H1 (cell line): ENCODE results near the gene REPS1. TPM values are rescaled to one million over a fixed set of nuclear protein-coding genes. Genes with fewer than 3 reads are reported as not detected.

ENCODE experiments used
- CTCF ChIA-PET: fragments of 300-600 bp; sonication (Branson Sonifier 250); formaldehyde crosslinking; loops from one replicate; lab custom pipeline; 2021; ENCODE audit not compliant: partially characterized antibody; lab: Charles Lee
- POLR2A ChIA-PET: fragments of 300-600 bp; sonication (Branson Sonifier 250); formaldehyde crosslinking; loops from one replicate; lab custom pipeline; 2021; ENCODE audit warnings: inconsistent platforms; ENCODE audit not compliant: partially characterized antibody; lab: Charles Lee
- DNase-seq, 2 experiments: peaks; one replicate each; pipeline versions ENCODE4 v3.0.0 to v3.0.0-alpha.2; 2010 to 2022; ENCODE audit warnings: low spot score in 2 of 2, low read depth in 1 of 2, mixed read lengths in 1 of 2
- FAIRE-seq: peaks from 2 replicates; lab custom pipeline; 2011; peaks lifted over from hg19 to GRCh38; lab: Jason Lieb, UNC
- H2AFZ ChIP-seq: 2 replicates; pipeline ENCODE4 v1.8.1; 2012; ENCODE audit warnings: low read length, inconsistent platforms
- H2AK5ac ChIP-seq: 2 replicates; pipeline ENCODE4 v1.6.1; 2013; ENCODE audit warnings: low read depth, low read length
- H2BK120ac ChIP-seq: replicated peaks from 2 replicates; pipeline ENCODE3; 2013; ENCODE audit warnings: low read depth, low read length, inconsistent platforms
- H2BK12ac ChIP-seq: 2 replicates; pipeline ENCODE4 v1.6.1; 2013; ENCODE audit warnings: low read depth, low read length
- H2BK15ac ChIP-seq: 2 replicates; pipeline ENCODE4 v1.6.1; 2013; ENCODE audit warnings: low read length
- H2BK20ac ChIP-seq: 2 replicates; pipeline ENCODE4 v1.6.1; 2013; ENCODE audit warnings: low read length
- H2BK5ac ChIP-seq: 2 replicates; pipeline ENCODE4 v1.6.1; 2013; ENCODE audit warnings: low read depth, low read length
- H3K14ac ChIP-seq: 2 replicates; pipeline ENCODE4 v1.6.1; 2013; ENCODE audit warnings: inconsistent platforms; ENCODE audit not compliant: insufficient read length
- H3K18ac ChIP-seq: 2 replicates; pipeline ENCODE4 v1.6.1; 2013; ENCODE audit warnings: low read length; ENCODE audit errors: extremely low read depth
- H3K23ac ChIP-seq: 2 replicates; pipeline ENCODE4 v1.6.1; 2013; ENCODE audit warnings: inconsistent platforms; ENCODE audit not compliant: insufficient read length
- H3K23me2 ChIP-seq: 2 replicates; pipeline ENCODE4 v1.6.1; 2013; ENCODE audit warnings: low read depth, low read length
- H3K27ac ChIP-seq: 2 replicates; pipeline ENCODE4 v1.6.1; 2011; ENCODE audit warnings: low read depth, low read length, inconsistent platforms
- H3K27me3 ChIP-seq, 4 experiments: replicated peaks in 1 of 4; 1 replicate in 1 of 4; 2 replicates in 3 of 4; pipeline versions ENCODE4 v1.6.1 to v1.8.1; 2011 to 2013; ENCODE audit warnings: low read length in 3 of 4, mild to moderate bottlenecking in 3 of 4, inconsistent platforms in 2 of 4, mixed read lengths in 2 of 4, moderate library complexity in 1 of 4; ENCODE audit not compliant: control insufficient read depth in 3 of 4, insufficient read depth in 3 of 4; ENCODE audit errors: extremely low read depth in 1 of 4
- H3K36me3 ChIP-seq, 4 experiments: 2 replicates each; pipeline versions ENCODE4 v1.6.1 to v1.8.1; 2011 to 2013; ENCODE audit warnings: mild to moderate bottlenecking in 4 of 4, low read length in 3 of 4, moderate library complexity in 2 of 4, control low read depth in 1 of 4, inconsistent platforms in 1 of 4; ENCODE audit not compliant: insufficient read depth in 4 of 4, control insufficient read depth in 2 of 4
- H3K4ac ChIP-seq: replicated peaks from 2 replicates; pipeline ENCODE3; 2013; ENCODE audit warnings: low read length, low read depth, mixed read lengths, inconsistent platforms; ENCODE audit not compliant: insufficient read length
- H3K4me1 ChIP-seq, 4 experiments: replicated peaks in 1 of 4; 1 replicate in 1 of 4; 2 replicates in 3 of 4; pipeline versions ENCODE4 v1.6.1 to v1.8.1; 2011 to 2013; ENCODE audit warnings: low read length in 3 of 4, inconsistent platforms in 2 of 4, mixed read lengths in 1 of 4; ENCODE audit not compliant: insufficient read depth in 4 of 4, control insufficient read depth in 3 of 4
- H3K4me2 ChIP-seq, 2 experiments: 2 replicates each; pipeline versions ENCODE4 v1.6.1 to v1.8.1; 2011 to 2013; ENCODE audit warnings: low read depth in 2 of 2, low read length in 2 of 2, control low read depth in 1 of 2, inconsistent platforms in 1 of 2, mild to moderate bottlenecking in 1 of 2; ENCODE audit not compliant: insufficient read depth in 1 of 2
- H3K4me3 ChIP-seq, 4 experiments: fragments of 200-600, 300-600 bp in 1 of 4; sonication (generic), shearing (Covaris generic), sonication (Bioruptor Twin) in 1 of 4; 2 replicates each; pipeline versions ENCODE4 v1.5.1 to v1.8.1; 2011 to 2016; ENCODE audit warnings: low read length in 4 of 4, low read depth in 3 of 4, control low read depth in 2 of 4, inconsistent platforms in 2 of 4, mild to moderate bottlenecking in 2 of 4, mixed read lengths in 1 of 4, moderate library complexity in 1 of 4; ENCODE audit not compliant: insufficient read depth in 2 of 4; ENCODE audit errors: extremely low read depth in 1 of 4
- H3K56ac ChIP-seq: replicated peaks from 2 replicates; pipeline ENCODE3; 2013; ENCODE audit warnings: low read depth, mild to moderate bottlenecking, mixed read lengths, low read length, inconsistent platforms; ENCODE audit not compliant: insufficient read length
- H3K79me1 ChIP-seq: 2 replicates; pipeline ENCODE4 v1.6.1; 2013; ENCODE audit warnings: low read depth, low read length, control low read depth
- H3K79me2 ChIP-seq, 2 experiments: 2 replicates each; pipeline versions ENCODE4 v1.6.1 to v1.8.1; 2012 to 2013; ENCODE audit warnings: low read length in 2 of 2, mild to moderate bottlenecking in 2 of 2, inconsistent platforms in 1 of 2; ENCODE audit not compliant: insufficient read depth in 2 of 2, control insufficient read depth in 1 of 2
- H3K9ac ChIP-seq, 4 experiments: replicated peaks in 1 of 4; 1 replicate in 1 of 4; 2 replicates in 3 of 4; pipeline versions ENCODE4 v1.6.1 to v1.8.1; 2011 to 2013; ENCODE audit warnings: low read depth in 3 of 4, low read length in 3 of 4, control low read depth in 2 of 4, mild to moderate bottlenecking in 2 of 4, moderate library complexity in 2 of 4, inconsistent platforms in 1 of 4; ENCODE audit errors: extremely low read depth in 1 of 4
- H3K9me3 ChIP-seq, 2 experiments: 2 replicates each; pipeline versions ENCODE4 v1.6.1 to v1.8.1; 2012 to 2013; ENCODE audit warnings: mild to moderate bottlenecking in 2 of 2, moderate library complexity in 2 of 2, control low read depth in 1 of 2, inconsistent platforms in 1 of 2, low read depth in 1 of 2, low read length in 1 of 2, mixed read lengths in 1 of 2; ENCODE audit not compliant: insufficient read depth in 2 of 2
- H4K20me1 ChIP-seq, 2 experiments: replicated peaks in 1 of 2; 2 replicates each; pipeline versions ENCODE3 to v1.8.1; 2011 to 2013; ENCODE audit warnings: inconsistent platforms in 2 of 2, low read length in 2 of 2, mild to moderate bottlenecking in 1 of 2; ENCODE audit not compliant: insufficient read depth in 2 of 2, control insufficient read depth in 1 of 2
- H4K5ac ChIP-seq: 2 replicates; pipeline ENCODE4 v1.6.1; 2013; ENCODE audit warnings: low read length, low read depth, mixed read lengths, inconsistent platforms; ENCODE audit not compliant: insufficient read length
- H4K8ac ChIP-seq: 2 replicates; pipeline ENCODE4 v1.8.0; 2013; ENCODE audit warnings: mild to moderate bottlenecking, moderate library complexity, low read length, inconsistent platforms; ENCODE audit not compliant: insufficient read depth; ENCODE audit errors: extremely low read depth
- H4K91ac ChIP-seq: replicated peaks from 2 replicates; pipeline ENCODE3; 2013; ENCODE audit warnings: low read length, mixed read lengths, inconsistent platforms; ENCODE audit not compliant: insufficient read length
- CTCF ChIP-seq, 3 experiments: IDR thresholded peaks; 1 replicate in 2 of 3; 2 replicates in 1 of 3; pipeline versions ENCODE4 v1.5.1 to v1.6.1; 2011; ENCODE audit warnings: low read length in 3 of 3, mild to moderate bottlenecking in 3 of 3, inconsistent platforms in 2 of 3, low read depth in 1 of 3, moderate library complexity in 1 of 3; ENCODE audit not compliant: insufficient read depth in 1 of 3; ENCODE audit errors: control extremely low read depth in 1 of 3
- RAD21 ChIP-seq, 2 experiments: IDR thresholded peaks in 1 of 2; conservative IDR thresholded peaks in 1 of 2; 2 replicates each; pipeline ENCODE4 v1.6.1; 2011; ENCODE audit warnings: low read depth in 2 of 2, low read length in 2 of 2, improper control_type of control experiment in 1 of 2, inconsistent platforms in 1 of 2, mild to moderate bottlenecking in 1 of 2, moderate library complexity in 1 of 2
- TBP ChIP-seq: IDR thresholded peaks from 2 replicates; pipeline ENCODE4 v1.6.1; 2011; ENCODE audit warnings: low read depth, low read length, improper control_type of control experiment
- WGBS, 2 experiments: shearing (Covaris generic) in 1 of 2; methylation state at CpG; one replicate each; pipeline versions ENCODE4 v1.1.6 to v1.1.7; 2013 to 2015; ENCODE audit warnings: low lambda C conversion rate in 2 of 2, mixed read lengths in 2 of 2, inconsistent platforms in 1 of 2, low coverage in 1 of 2, missing lambda C conversion rate in 1 of 2; ENCODE audit not compliant: insufficient replicate concordance in 2 of 2, insufficient coverage in 1 of 2, insufficient read length in 1 of 2; ENCODE audit errors: extremely low coverage in 1 of 2, missing lambda C conversion rate in 1 of 2; 5-methylcytosine and 5-hydroxymethylcytosine counted together
- polyA plus RNA-seq, 7 experiments: library from polyadenylated mRNA; depleted of rRNA in 3 of 7; stranded (reverse) in 5 of 7; unstranded in 2 of 7; fragments of >200 nt in 5 of 7; fragments of 200-250 nt in 2 of 7; gene quantifications; 1 replicate in 5 of 7; 2 replicates in 1 of 7; 4 replicates in 1 of 7; pipeline versions ENCODE4 v1.2.1 to v1.2.3, GENCODE V29; 2011 to 2013; ENCODE audit warnings: missing spikeins in 2 of 7, mixed read lengths in 2 of 7
- total RNA-seq: library from RNA; stranded (reverse); fragmentation: NEBNext Ultra II Directional; extraction: Animal tissue kit (Norgen Biotek cat#: 25700); gene quantifications from 2 replicates; pipeline ENCODE4 v1.2.1, GENCODE V29; 2021

Gene REPS1
- total and polyA plus RNA-seq, 2 of the 8 experiments (the other 6 are each of a cell fraction or from before 2014, with no cell fraction given): 52.1 to 68.9 TPM

DNA sequence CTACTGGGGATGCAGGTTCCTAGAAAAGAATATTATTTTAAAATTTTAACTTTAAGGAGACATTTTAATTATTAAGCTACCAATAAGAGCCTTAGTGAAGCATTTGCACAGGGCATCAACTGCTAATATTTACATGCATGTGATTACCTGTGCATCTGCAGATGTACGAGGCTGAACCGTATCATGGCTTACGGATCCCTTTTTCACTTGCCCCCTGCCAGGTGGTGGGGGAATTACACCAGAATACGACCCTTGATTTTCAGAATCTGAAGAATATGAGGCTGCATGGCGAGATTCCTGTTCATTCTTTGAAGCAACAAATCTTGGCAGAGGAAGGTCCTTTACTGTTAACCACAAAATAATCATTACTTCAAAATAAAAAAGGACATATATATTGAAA, 42.7 kb downstream of the REPS1 start:
- no peak overlapping the region for H4K5ac ChIP-seq
- CTCF ChIA-PET: interaction anchor here (0.6 to 1.8 kb wide), 4 partner anchors 9 to 20 kb away, joined by 3 to 7 read pairs (median 4); no protein-coding TSS in a partner anchor
- H3K79me1 ChIP-seq: no peaks in the 10 kb centered on the region
- no peak overlapping the region for H2BK15ac ChIP-seq
- no peak overlapping the region for H2AFZ ChIP-seq
- no peak overlapping the region for H2AK5ac ChIP-seq
- H3K79me2 ChIP-seq: peaks cover 0 to 39% of the 10 kb centered on the region in 2 experiments; a peak in 3 of 4 replicates
- POLR2A ChIA-PET: no interaction called here
- no peak overlapping the region for H3K56ac ChIP-seq
- no peak overlapping the region for H2BK120ac ChIP-seq
- no peak for DNase-seq
- no peak overlapping the region for H3K27ac ChIP-seq
- peaks cover 0 to 4% of the 10 kb centered on the region in 2 experiments for H4K20me1 ChIP-seq
- no peak overlapping the region for H3K4ac ChIP-seq
- no peak overlapping the region for H3K18ac ChIP-seq
- H4K8ac ChIP-seq: no peak overlapping the region
- peaks cover 0 to 7% (median 2%) of the 10 kb centered on the region in 4 experiments; a peak in 2 of 7 replicates for H3K4me1 ChIP-seq
- H3K9me3 ChIP-seq: no peaks in the 10 kb centered on the region
- H2BK5ac ChIP-seq: no peak overlapping the region
- H3K23me2 ChIP-seq: no peaks in the 10 kb centered on the region
- no peaks in the 10 kb centered on the region for H3K27me3 ChIP-seq
- H3K4me2 ChIP-seq: no peak overlapping the region
- no peak overlapping the region for H3K9ac ChIP-seq
- no peak overlapping the region for H2BK12ac ChIP-seq
- 92% methylated on average over 5 of the region's 5 CpGs; no CpG with 5 or more reads in 1 of the 2 experiments for WGBS, 2 experiments
- H3K23ac ChIP-seq: no peak overlapping the region
- no peak overlapping the region for H2BK20ac ChIP-seq
- no peak for FAIRE-seq
- H3K14ac ChIP-seq: no peak overlapping the region
- peaks cover 7 to 42% (median 11%) of the 10 kb centered on the region in 4 experiments for H3K36me3 ChIP-seq
- TF ChIP-seq CTCF (IDR thresholded peaks at IDR 0.05; ENCODE audit: control extremely low read depth in 1 of 3, insufficient read depth in 1 of 3, low read depth in 1 of 3, low read length in 3 of 3): peak; percentile 26 to 47 (median 40); a peak in 3 of 4 replicates
- TF ChIP-seq RAD21 (IDR thresholded peaks at IDR 0.05 in 1 of 2, conservative IDR thresholded peaks at IDR 0.05 in 1 of 2; ENCODE audit: low read depth in 2 of 2, low read length in 2 of 2): peak in 1 of 2 experiments; percentile 33; a peak in 3 of 4 replicates
- TF ChIP-seq TBP: no peak
- no peak overlapping the region for H4K91ac ChIP-seq
- no peak overlapping the region for H3K4me3 ChIP-seq
